Heart left ventricle (tissue), 13 donors: ENCODE results near the gene KCTD13.

ENCODE experiments used
- POLR2A ChIP-seq, 2 donors: fragments of 450-650 bp; IDR thresholded peaks; one replicate each; pipeline ENCODE4 v1.6.1; 2017; ENCODE audit warnings: antibody characterized with exemption in 2 of 2, mild to moderate bottlenecking in 2 of 2, moderate library complexity in 2 of 2
- TF ChIP-seq, protein P1 (sequence below), 12 donors: fragments of 200-600 bp; sonication (generic) in 4 of 12; IDR thresholded peaks; one replicate each; pipeline versions ENCODE4 v1.5.0 to v1.8.0; 2018 to 2022; ENCODE audit warnings: antibody characterized with exemption in 12 of 12, mild to moderate bottlenecking in 5 of 12
- donor health status: ischemic (EF 13 %, LVEDD 7.1; RV severe dilation, severe dysfunction).
- donor health status: DM: no; HTN: yes; CAD: no.
- donor health status: DM: no; HTN: no; CAD: no.
- donor health status: ischemic (EF 25% LVEDD 6.9; RV normal size, moderate dysfunction).
- donor health status: ischemic (EF 25% LVEDD 5.7; RV mildly dilated, moderate dysfunction).
- donor health status: ischemic (EF 35%, LVEDD 5.7; RV mildly dilated, moderate dysfunction).
- donor health status: nonischemic (EF 11% LVEDD 7.7; RV severe dilation, severe dysfunction).
- donor health status: DM: yes; HTN: yes; CAD: no.
- donor health status: PGD.
- donor health status: ischemic (EF 29% LVEDD 5.4; RV normal size, mild dysfunction).
- donor health status: nonischemic (EF 23%, LVEDD 6.1; RV moderate dilation, normal function).

DNA sequence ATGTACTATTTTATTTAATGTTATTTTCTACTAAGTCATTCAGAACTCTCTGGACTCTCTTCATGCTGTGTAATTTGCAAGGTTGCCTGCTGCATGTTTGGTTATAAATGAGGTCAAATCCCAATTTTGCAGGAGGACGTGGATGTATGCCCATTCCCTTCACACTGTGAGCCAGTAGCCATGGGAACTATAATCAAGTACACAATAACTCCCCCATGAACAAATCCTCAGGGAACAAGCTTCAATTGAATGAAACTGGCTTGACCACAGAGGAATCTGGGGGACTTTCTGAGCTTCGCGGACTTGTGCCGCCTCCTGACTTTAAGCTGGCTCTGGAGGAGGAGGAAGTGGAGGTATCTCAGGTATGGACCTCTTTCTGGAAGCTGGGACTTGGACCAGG, 14.6 kb upstream of the KCTD13 start:
- TF ChIP-seq, protein P1, sequence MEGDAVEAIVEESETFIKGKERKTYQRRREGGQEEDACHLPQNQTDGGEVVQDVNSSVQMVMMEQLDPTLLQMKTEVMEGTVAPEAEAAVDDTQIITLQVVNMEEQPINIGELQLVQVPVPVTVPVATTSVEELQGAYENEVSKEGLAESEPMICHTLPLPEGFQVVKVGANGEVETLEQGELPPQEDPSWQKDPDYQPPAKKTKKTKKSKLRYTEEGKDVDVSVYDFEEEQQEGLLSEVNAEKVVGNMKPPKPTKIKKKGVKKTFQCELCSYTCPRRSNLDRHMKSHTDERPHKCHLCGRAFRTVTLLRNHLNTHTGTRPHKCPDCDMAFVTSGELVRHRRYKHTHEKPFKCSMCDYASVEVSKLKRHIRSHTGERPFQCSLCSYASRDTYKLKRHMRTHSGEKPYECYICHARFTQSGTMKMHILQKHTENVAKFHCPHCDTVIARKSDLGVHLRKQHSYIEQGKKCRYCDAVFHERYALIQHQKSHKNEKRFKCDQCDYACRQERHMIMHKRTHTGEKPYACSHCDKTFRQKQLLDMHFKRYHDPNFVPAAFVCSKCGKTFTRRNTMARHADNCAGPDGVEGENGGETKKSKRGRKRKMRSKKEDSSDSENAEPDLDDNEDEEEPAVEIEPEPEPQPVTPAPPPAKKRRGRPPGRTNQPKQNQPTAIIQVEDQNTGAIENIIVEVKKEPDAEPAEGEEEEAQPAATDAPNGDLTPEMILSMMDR (IDR thresholded peaks at IDR 0.05): no peak
- no peak for TF ChIP-seq POLR2A (IDR thresholded peaks at IDR 0.05)
